ENCODE data around the gene APBA1.

Gene APBA1

DNA sequence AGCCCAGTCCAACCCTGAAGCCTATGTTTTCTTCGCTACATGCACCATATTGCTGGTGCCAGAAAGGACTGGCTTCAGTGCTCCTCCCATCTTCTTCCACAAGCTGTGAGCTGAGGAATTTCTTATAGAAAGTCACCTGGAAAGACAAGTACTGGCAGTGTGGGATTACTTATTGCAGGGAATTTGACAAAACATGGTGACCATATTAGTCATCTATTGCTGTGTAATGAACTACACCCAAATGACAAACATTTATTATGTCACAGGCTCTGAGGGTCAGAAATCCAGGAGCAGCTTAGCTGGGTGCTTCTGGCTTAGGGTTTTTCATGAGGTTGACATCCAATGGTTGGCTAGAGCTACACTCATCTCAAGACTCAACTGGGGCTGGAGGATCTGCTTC lies 271.7 kb downstream of the APBA1 start:
- Histone ChIP-seq H3K27ac (ENCODE audit: low read depth, low read length) (no peak overlapping the region), H3K36me3 (ENCODE audit: control insufficient read depth in 1 of 2, insufficient read depth in 2 of 2, low read length in 2 of 2) (no peaks in the 10 kb centered on the region), H3K9ac (ENCODE audit: low read depth in 1 of 2, low read length in 2 of 2) (no peak overlapping the region), H3K27me3 (ENCODE audit: control insufficient read depth in 1 of 2, insufficient read depth in 2 of 2, low read length in 2 of 2) (peaks cover 0 to 3% of the 10 kb centered on the region in 2 donors), H3K4me1 (ENCODE audit: control insufficient read depth in 1 of 2, insufficient read depth in 2 of 2, low read length in 2 of 2) (no peaks in the 10 kb centered on the region), H3K9me3 (ENCODE audit: control insufficient read depth in 1 of 2, low read length in 2 of 2) (no peaks in the 10 kb centered on the region), H3K4me3 (ENCODE audit: low read depth in 1 of 2, low read length in 2 of 2) (no peak overlapping the region)

DNA sequence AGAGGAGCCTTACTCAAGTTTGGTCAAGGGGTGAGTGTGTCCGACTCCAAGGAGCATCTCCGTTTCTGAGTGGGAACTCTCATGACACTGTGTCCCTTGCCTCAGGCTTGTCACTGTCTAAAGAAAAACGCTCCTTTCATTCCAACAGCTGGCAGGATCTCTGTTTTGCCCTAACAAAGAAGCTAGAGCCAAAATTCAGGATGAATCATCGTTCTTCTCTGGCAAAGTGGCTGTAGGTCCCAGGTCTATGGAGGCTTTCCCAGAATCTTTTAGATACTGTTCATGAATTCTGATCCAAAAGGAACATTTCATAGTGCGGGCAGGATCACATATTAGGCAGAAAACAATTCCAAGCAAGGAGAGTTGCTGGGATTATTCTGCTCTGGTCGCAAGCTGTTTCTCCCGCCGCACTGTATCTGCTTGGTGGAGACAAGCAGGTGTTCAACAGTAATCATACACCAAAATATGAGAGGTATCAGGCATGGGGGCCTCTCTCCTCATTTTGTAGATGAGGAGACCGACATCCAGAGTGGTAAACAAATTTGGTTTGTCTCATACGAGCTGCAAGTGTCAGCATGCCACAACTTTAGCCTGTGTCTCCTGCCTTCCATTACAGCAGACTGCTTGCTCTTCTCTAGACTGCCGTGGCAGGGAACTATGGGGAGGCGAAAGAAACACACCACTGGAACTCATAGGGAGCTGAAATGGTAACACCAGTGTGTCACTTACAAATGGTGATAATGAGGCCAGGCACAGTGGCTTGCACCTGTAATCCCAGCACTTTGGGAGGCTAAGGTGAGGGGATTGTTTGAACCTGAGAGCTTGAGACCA lies 274.6 kb downstream of the APBA1 start:
- Histone ChIP-seq H3K4me3 (ENCODE audit: low read depth in 1 of 2, low read length in 2 of 2) (no peak overlapping the region), H3K4me1 (ENCODE audit: control insufficient read depth in 1 of 2, insufficient read depth in 2 of 2, low read length in 2 of 2) (no peaks in the 10 kb centered on the region), H3K36me3 (ENCODE audit: control insufficient read depth in 1 of 2, insufficient read depth in 2 of 2, low read length in 2 of 2) (no peaks in the 10 kb centered on the region), H3K9ac (ENCODE audit: low read depth in 1 of 2, low read length in 2 of 2) (no peak overlapping the region), H3K9me3 (ENCODE audit: control insufficient read depth in 1 of 2, low read length in 2 of 2) (no peaks in the 10 kb centered on the region), H3K27ac (ENCODE audit: low read depth, low read length) (no peak overlapping the region), H3K27me3 (ENCODE audit: control insufficient read depth in 1 of 2, insufficient read depth in 2 of 2, low read length in 2 of 2) (no peaks in the 10 kb centered on the region)

DNA sequence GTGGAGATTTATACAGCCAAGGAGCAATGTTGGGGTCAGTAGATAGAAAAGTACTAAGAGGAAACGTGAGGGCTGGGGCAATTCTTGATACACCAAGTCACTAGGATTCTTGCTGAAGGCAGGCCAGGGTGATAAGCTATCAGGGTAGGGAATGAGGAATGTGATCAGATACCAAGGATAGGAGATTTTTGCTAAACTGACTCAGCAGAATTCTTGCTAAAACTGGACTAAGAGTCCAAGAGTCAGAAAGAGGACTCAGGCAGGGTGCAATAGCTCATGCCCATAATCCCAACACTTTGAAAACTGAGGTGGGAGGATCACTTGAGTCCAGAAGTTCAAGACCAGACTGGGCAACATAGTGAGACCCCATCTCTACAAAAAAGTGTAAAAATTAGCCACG lies 275.4 kb downstream of the APBA1 start:
- Histone ChIP-seq H3K27ac (ENCODE audit: low read depth, low read length) (no peak overlapping the region), H3K9me3 (ENCODE audit: control insufficient read depth in 1 of 2, low read length in 2 of 2) (no peaks in the 10 kb centered on the region)

GRCh38 chr9:69395718-69396117 lies 276.5 kb downstream of the APBA1 start:
- no peaks in the 10 kb centered on the region for H3K9me3 ChIP-seq (ENCODE audit: control insufficient read depth in 1 of 2, low read length in 2 of 2)
- no peak overlapping the region for H3K4me3 ChIP-seq (ENCODE audit: low read depth in 1 of 2, low read length in 2 of 2)
- H3K9ac ChIP-seq (ENCODE audit: low read depth in 1 of 2, low read length in 2 of 2): no peak overlapping the region
- H3K4me1 ChIP-seq (ENCODE audit: control insufficient read depth in 1 of 2, insufficient read depth in 2 of 2, low read length in 2 of 2): no peaks in the 10 kb centered on the region
- no peak overlapping the region for H3K27ac ChIP-seq (ENCODE audit: low read depth, low read length)
- H3K27me3 ChIP-seq (ENCODE audit: control insufficient read depth in 1 of 2, insufficient read depth in 2 of 2, low read length in 2 of 2): no peaks in the 10 kb centered on the region
- H3K36me3 ChIP-seq (ENCODE audit: control insufficient read depth in 1 of 2, insufficient read depth in 2 of 2, low read length in 2 of 2): no peaks in the 10 kb centered on the region

More for the DNA sequence above, 275.4 kb downstream of the APBA1 start:
- no peak overlapping the region for H3K4me3 ChIP-seq (ENCODE audit: low read depth in 1 of 2, low read length in 2 of 2)
- H3K36me3 ChIP-seq (ENCODE audit: control insufficient read depth in 1 of 2, insufficient read depth in 2 of 2, low read length in 2 of 2): no peaks in the 10 kb centered on the region
- H3K27me3 ChIP-seq (ENCODE audit: control insufficient read depth in 1 of 2, insufficient read depth in 2 of 2, low read length in 2 of 2): no peaks in the 10 kb centered on the region
- no peak overlapping the region for H3K9ac ChIP-seq (ENCODE audit: low read depth in 1 of 2, low read length in 2 of 2)
- no peaks in the 10 kb centered on the region for H3K4me1 ChIP-seq (ENCODE audit: control insufficient read depth in 1 of 2, insufficient read depth in 2 of 2, low read length in 2 of 2)

- H3K36me3 ChIP-seq (ENCODE audit: control insufficient read depth in 1 of 2, insufficient read depth in 2 of 2, low read length in 2 of 2): no peaks in the 10 kb centered on the region
- no peak overlapping the region for H3K27ac ChIP-seq (ENCODE audit: low read depth, low read length)
- H3K4me1 ChIP-seq (ENCODE audit: control insufficient read depth in 1 of 2, insufficient read depth in 2 of 2, low read length in 2 of 2): no peaks in the 10 kb centered on the region
- H3K27me3 ChIP-seq (ENCODE audit: control insufficient read depth in 1 of 2, insufficient read depth in 2 of 2, low read length in 2 of 2): no peaks in the 10 kb centered on the region
- H3K4me3 ChIP-seq (ENCODE audit: low read depth in 1 of 2, low read length in 2 of 2): no peak overlapping the region
- no peak overlapping the region for H3K9ac ChIP-seq (ENCODE audit: low read depth in 1 of 2, low read length in 2 of 2)
- no peaks in the 10 kb centered on the region for H3K9me3 ChIP-seq (ENCODE audit: control insufficient read depth in 1 of 2, low read length in 2 of 2)
These were observed 278.7 kb downstream of the APBA1 start for GRCh38 chr9:69393425-69393824.

DNA sequence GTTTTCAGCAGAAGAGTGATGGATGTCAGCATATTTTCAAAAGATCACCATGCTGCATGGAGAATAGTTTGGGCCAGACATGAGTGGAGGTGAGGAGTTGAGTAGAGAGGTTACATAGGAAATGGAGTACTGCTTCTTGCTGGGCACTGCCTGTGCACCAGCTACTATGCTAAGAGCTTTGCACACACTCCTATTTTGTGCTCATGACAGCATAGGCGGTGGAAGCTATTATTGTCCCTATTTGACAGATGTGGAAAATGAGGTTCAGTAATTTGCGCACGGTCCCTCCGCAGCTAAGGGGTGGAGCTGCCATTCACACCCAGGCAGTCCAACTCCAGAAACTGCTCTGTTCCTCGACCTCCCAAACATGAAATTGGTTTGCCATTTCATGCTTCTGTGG lies 279.3 kb downstream of the APBA1 start:
- H3K27me3 ChIP-seq (ENCODE audit: control insufficient read depth in 1 of 2, insufficient read depth in 2 of 2, low read length in 2 of 2): no peaks in the 10 kb centered on the region
- H3K27ac ChIP-seq (ENCODE audit: low read depth, low read length): no peak overlapping the region
- H3K4me3 ChIP-seq (ENCODE audit: low read depth in 1 of 2, low read length in 2 of 2): no peak overlapping the region
- H3K9me3 ChIP-seq (ENCODE audit: control insufficient read depth in 1 of 2, low read length in 2 of 2): no peaks in the 10 kb centered on the region
- H3K4me1 ChIP-seq (ENCODE audit: control insufficient read depth in 1 of 2, insufficient read depth in 2 of 2, low read length in 2 of 2): no peaks in the 10 kb centered on the region
- H3K36me3 ChIP-seq (ENCODE audit: control insufficient read depth in 1 of 2, insufficient read depth in 2 of 2, low read length in 2 of 2): no peaks in the 10 kb centered on the region
- H3K9ac ChIP-seq (ENCODE audit: low read depth in 1 of 2, low read length in 2 of 2): no peak overlapping the region

GRCh38 chr9:69391946-69392345 lies 280.2 kb downstream of the APBA1 start:
- Histone ChIP-seq H3K4me1 (ENCODE audit: control insufficient read depth in 1 of 2, insufficient read depth in 2 of 2, low read length in 2 of 2) (no peaks in the 10 kb centered on the region), H3K4me3 (ENCODE audit: low read depth in 1 of 2, low read length in 2 of 2) (no peak overlapping the region), H3K9ac (ENCODE audit: low read depth in 1 of 2, low read length in 2 of 2) (no peak overlapping the region), H3K9me3 (ENCODE audit: control insufficient read depth in 1 of 2, low read length in 2 of 2) (no peaks in the 10 kb centered on the region), H3K27me3 (ENCODE audit: control insufficient read depth in 1 of 2, insufficient read depth in 2 of 2, low read length in 2 of 2) (no peaks in the 10 kb centered on the region), H3K36me3 (ENCODE audit: control insufficient read depth in 1 of 2, insufficient read depth in 2 of 2, low read length in 2 of 2) (no peaks in the 10 kb centered on the region), H3K27ac (ENCODE audit: low read depth, low read length) (no peak overlapping the region)

GRCh38 chr9:69391487-69391886 lies 280.7 kb downstream of the APBA1 start:
- Histone ChIP-seq H3K4me1 (ENCODE audit: control insufficient read depth in 1 of 2, insufficient read depth in 2 of 2, low read length in 2 of 2) (no peaks in the 10 kb centered on the region), H3K9me3 (ENCODE audit: control insufficient read depth in 1 of 2, low read length in 2 of 2) (no peaks in the 10 kb centered on the region), H3K4me3 (ENCODE audit: low read depth in 1 of 2, low read length in 2 of 2) (no peak overlapping the region), H3K36me3 (ENCODE audit: control insufficient read depth in 1 of 2, insufficient read depth in 2 of 2, low read length in 2 of 2) (no peaks in the 10 kb centered on the region), H3K27ac (ENCODE audit: low read depth, low read length) (no peak overlapping the region), H3K9ac (ENCODE audit: low read depth in 1 of 2, low read length in 2 of 2) (no peak overlapping the region), H3K27me3 (ENCODE audit: control insufficient read depth in 1 of 2, insufficient read depth in 2 of 2, low read length in 2 of 2) (no peaks in the 10 kb centered on the region)

- Histone ChIP-seq H3K27ac (ENCODE audit: low read depth, low read length) (no peak overlapping the region), H3K36me3 (ENCODE audit: control insufficient read depth in 1 of 2, insufficient read depth in 2 of 2, low read length in 2 of 2) (no peaks in the 10 kb centered on the region), H3K4me3 (ENCODE audit: low read depth in 1 of 2, low read length in 2 of 2) (no peak overlapping the region)
These were observed 282.7 kb downstream of the APBA1 start for GRCh38 chr9:69389437-69389995.

GRCh38 chr9:69388596-69388995 lies 283.6 kb downstream of the APBA1 start:
- Histone ChIP-seq H3K4me1 (ENCODE audit: control insufficient read depth in 1 of 2, insufficient read depth in 2 of 2, low read length in 2 of 2) (no peaks in the 10 kb centered on the region), H3K27ac (ENCODE audit: low read depth, low read length) (no peak overlapping the region), H3K4me3 (ENCODE audit: low read depth in 1 of 2, low read length in 2 of 2) (no peak overlapping the region)

More at GRCh38 chr9:69389437-69389995, 282.7 kb downstream of the APBA1 start:
- Histone ChIP-seq H3K4me1 (ENCODE audit: control insufficient read depth in 1 of 2, insufficient read depth in 2 of 2, low read length in 2 of 2) (no peaks in the 10 kb centered on the region), H3K9me3 (ENCODE audit: control insufficient read depth in 1 of 2, low read length in 2 of 2) (no peaks in the 10 kb centered on the region), H3K9ac (ENCODE audit: low read depth in 1 of 2, low read length in 2 of 2) (no peak overlapping the region), H3K27me3 (ENCODE audit: control insufficient read depth in 1 of 2, insufficient read depth in 2 of 2, low read length in 2 of 2) (no peaks in the 10 kb centered on the region)

More at GRCh38 chr9:69388596-69388995, 283.6 kb downstream of the APBA1 start:
- Histone ChIP-seq H3K9ac (ENCODE audit: low read depth in 1 of 2, low read length in 2 of 2) (no peak overlapping the region), H3K9me3 (ENCODE audit: control insufficient read depth in 1 of 2, low read length in 2 of 2) (no peaks in the 10 kb centered on the region), H3K36me3 (ENCODE audit: control insufficient read depth in 1 of 2, insufficient read depth in 2 of 2, low read length in 2 of 2) (no peaks in the 10 kb centered on the region), H3K27me3 (ENCODE audit: control insufficient read depth in 1 of 2, insufficient read depth in 2 of 2, low read length in 2 of 2) (no peaks in the 10 kb centered on the region)
